HG03342 (cell line): ENCODE results near the gene PARD3B.

Source experiments
- ATAC-seq: cut with Tn5 transposase; IDR thresholded peaks from one replicate; pipeline ENCODE4 v1.9.1; 2021; ENCODE audit warnings: mild to moderate bottlenecking, moderate library complexity; ENCODE audit not compliant: unreplicated experiment

The PARD3B gene

GRCh38 chr2:205034034-205034433 is 488.8 kb downstream of the PARD3B start:
- ATAC-seq = no peak

DNA sequence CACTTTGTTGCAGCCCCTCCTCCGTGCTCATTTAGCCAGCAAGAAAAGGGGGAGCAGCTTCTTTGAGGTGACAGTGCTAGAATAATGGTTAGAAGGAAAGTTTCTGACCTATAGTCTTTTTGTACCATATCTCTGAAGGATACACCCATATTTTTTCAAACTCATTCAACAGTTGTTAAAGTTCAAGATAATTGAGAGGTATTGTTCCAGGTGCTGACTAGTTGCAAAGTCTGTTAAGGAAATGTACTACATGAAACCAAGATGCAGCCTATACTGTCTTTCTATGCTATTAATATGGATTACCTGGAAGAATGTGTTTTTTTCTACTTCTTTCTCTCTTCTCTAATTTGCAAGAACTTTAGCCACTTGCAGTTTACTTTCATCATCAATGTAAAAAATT is 495.0 kb downstream of the PARD3B start:
- ATAC-seq = no peak

DNA sequence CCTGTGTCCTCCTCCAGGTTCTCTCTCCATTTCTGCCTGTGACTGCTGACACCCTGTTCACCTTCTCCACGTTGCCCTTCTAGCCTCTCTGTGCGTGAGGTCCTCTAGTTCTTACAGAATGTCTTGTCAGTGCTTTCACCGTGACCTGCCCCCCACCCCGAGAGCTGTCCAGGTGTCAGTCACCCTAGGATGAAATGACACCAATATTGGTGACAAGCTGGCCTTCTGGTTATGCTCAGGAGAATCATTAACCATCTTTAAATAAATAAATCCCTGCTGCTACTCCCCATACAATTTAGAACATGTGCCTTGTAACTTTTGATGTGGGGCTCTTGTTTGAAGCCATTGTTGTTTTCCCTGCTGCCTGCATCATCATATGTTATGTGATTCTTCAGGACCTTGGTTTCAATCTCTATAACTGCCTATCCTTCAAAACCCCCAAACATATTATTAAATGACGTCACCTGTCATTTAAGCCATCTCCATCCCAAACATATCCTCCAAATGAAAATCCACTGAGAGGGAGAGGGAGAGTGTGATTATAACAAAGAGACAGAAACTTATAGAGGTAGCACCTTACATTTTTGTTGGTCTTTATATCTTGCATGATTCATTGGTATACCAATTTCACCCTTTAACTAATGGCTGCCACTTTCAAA is 496.3 kb downstream of the PARD3B start:
- no peak for ATAC-seq

DNA sequence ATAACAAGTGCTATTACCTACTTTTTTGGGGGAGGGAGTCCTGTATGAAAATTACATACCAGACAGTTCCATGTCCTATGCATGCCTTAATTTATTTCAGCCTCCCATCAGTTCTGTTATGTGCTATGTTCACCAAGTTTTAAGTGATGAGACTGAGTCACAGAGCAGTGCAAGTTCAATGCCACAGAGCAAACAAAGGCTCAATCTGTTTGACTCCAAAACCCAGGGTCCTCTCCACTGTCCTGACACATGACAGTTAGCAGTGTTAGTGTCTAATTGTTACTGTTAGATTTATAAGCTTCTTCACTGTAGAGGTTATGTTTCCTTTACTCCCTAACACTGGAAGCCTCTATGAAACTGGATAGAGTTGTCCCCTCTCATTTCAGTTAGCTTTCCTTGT is 498.0 kb downstream of the PARD3B start:
- ATAC-seq = no peak

GRCh38 chr2:205045706-205046105 is 500.4 kb downstream of the PARD3B start:
- ATAC-seq = no peak

- ATAC-seq = no peak
Observed at GRCh38 chr2:205047273-205047839, 502.1 kb downstream of the PARD3B start.

DNA sequence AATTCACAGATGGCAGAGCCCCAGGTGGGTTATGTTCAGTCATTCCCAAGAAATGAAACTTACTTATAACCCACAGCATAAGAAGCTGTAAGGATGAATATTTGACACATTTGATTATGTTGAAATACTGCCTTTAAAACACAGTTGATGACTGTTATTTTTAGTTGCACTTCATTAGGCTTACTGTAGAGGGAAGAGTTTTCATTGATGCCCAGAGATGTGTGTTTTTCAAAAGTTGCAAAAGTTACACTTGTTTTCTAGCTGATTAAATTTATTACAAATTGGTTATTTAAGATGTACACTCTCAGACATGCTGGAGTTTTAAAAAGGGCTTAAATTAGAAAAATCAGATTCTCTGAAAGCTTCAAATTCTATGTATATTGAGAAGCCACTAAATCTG is 506.1 kb downstream of the PARD3B start:
- no peak for ATAC-seq

GRCh38 chr2:205052781-205053180 is 507.5 kb downstream of the PARD3B start:
- ATAC-seq = no peak

- no peak for ATAC-seq
Observed at GRCh38 chr2:205053827-205054410, 508.6 kb downstream of the PARD3B start.

DNA sequence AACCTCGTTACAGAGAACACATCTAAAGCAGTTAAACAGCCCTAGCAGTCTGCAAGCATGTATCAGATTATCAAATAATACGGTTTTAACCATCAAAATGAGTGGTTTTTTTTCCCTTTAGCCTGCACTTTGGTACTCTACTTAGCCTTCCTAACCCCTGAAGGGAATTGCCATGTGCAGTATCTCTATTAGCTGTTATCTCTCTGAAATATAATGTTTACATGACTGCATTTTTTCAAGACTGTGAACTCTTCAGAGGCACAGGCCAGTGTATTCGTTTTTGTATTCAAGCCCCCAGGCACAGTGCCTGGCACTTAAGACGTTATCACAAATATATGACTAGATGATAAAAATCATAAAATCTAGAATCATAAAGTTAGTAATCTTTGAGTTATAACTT is 509.5 kb downstream of the PARD3B start:
- ATAC-seq = no peak

- ATAC-seq = no peak
Observed at GRCh38 chr2:205055251-205055650, 510.0 kb downstream of the PARD3B start.

GRCh38 chr2:205056151-205056561 is 510.9 kb downstream of the PARD3B start:
- no peak for ATAC-seq

DNA sequence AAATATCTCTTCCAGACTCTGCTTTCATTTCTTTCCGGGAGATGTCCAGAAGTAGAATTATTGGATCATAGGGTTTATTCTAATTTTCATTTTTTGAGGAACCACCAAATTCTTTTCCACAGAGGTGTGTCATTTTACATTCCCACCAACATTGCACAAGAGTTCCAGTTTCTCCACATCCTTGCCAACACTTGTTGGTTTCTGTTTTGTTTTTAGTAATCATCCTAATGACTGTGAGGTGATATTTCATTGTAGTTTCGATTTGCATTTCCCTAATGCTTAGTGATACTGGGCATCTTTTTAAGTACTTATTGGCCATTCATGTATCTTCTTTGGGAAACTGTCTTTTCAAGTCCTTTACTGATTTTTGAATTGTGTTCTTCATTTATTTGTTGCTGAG is 513.1 kb downstream of the PARD3B start:
- ATAC-seq = no peak

DNA sequence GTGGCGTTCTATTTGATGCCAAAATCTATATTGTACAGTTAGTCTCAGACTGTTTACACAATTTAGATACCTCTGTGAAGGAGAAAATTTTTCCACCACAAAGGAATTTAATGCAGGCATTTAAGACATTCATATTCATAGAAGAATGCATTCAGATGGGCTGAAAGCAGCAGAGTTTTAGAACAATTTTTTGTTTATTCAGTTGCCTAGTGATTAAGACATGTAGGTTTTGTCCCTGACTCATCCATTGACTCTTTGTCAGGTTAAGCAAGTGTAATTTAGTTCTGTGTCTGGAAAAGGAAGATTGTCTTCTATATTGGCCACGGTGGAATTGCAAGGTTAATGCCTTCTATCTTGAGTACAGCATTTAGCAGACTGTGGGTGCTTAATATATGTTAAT is 515.0 kb downstream of the PARD3B start:
- no peak for ATAC-seq

- no peak for ATAC-seq
Observed at GRCh38 chr2:205066081-205066480, 520.8 kb downstream of the PARD3B start.

GRCh38 chr2:205069928-205070327 is 524.7 kb downstream of the PARD3B start:
- no peak for ATAC-seq

- ATAC-seq = no peak
Observed at GRCh38 chr2:205070889-205071288, 525.6 kb downstream of the PARD3B start.

- ATAC-seq = no peak
Observed at GRCh38 chr2:205073433-205074020, 528.3 kb downstream of the PARD3B start.

GRCh38 chr2:205076405-205076804 is 531.1 kb downstream of the PARD3B start:
- no peak for ATAC-seq

GRCh38 chr2:205077159-205077558 is 531.9 kb downstream of the PARD3B start:
- ATAC-seq = no peak

DNA sequence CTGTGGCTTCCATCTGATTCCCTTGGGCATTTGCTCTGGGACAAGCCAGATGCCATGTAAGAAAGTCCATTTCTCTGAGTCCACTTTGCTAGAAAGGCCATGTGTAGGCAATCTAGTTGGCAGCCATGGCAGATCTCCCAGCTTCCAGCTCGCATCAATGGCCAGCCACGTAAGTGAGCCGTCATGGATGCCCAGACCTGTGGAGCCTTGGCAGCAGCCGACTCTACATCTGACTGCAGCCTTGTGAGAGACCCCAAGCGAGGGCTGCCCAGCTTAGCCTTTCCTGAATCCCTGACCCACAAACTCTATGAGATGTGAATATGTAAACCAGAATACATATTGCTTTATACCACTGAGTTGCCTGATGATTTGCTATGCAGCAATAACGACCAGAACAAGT is 533.5 kb downstream of the PARD3B start:
- no peak for ATAC-seq

GRCh38 chr2:205079173-205079572 is 533.9 kb downstream of the PARD3B start:
- ATAC-seq = no peak
